HepG2 (cell line): ENCODE data around the gene GALNT1.

Experiments used
- CTCF ChIP-seq: sonication (generic); formaldehyde crosslinking; IDR thresholded peaks from 2 replicates; pipeline ENCODE4 v1.5.0; 2020; ENCODE audit warnings: mild to moderate bottlenecking, missing genetic modification reagents, moderate library complexity
- EP300 ChIP-seq, 3 experiments: sonication (generic) in 1 of 3; formaldehyde crosslinking in 1 of 3; IDR thresholded peaks; 2 replicates each; pipeline versions ENCODE4 v1.5.1 to v1.6.1; 2011 to 2020; ENCODE audit warnings: low read depth in 2 of 3, low read length in 2 of 3, borderline replicate concordance in 1 of 3, improper control_type of control experiment in 1 of 3, mild to moderate bottlenecking in 1 of 3, missing genetic modification reagents in 1 of 3, moderate library complexity in 1 of 3
- HBP1 ChIP-seq: IDR thresholded peaks from 2 replicates; pipeline ENCODE4 v1.6.1; 2016; ENCODE audit warnings: low read depth, control low read depth

- TF ChIP-seq HBP1 (CRISPR knock-in tag) (no peak), EP300 (IDR thresholded peaks at IDR 0.05; ENCODE audit: low read depth in 2 of 2, low read length in 2 of 2) (no peak), EP300 (CRISPR knock-in tag; IDR thresholded peaks at IDR 0.05; ENCODE audit: borderline replicate concordance) (no peak), CTCF (peak; percentile 78)
Measured at GRCh38 chr18:35756506-35757117, 175.1 kb downstream of the GALNT1 start.
